HG03342 (cell line): ENCODE data around the gene EMILIN1.

Experiments used
- ATAC-seq: cut with Tn5 transposase; IDR thresholded peaks from one replicate; pipeline ENCODE4 v1.9.1; 2021; ENCODE audit warnings: mild to moderate bottlenecking, moderate library complexity; ENCODE audit not compliant: unreplicated experiment

The EMILIN1 gene

GRCh38 chr2:27078267-27079194 is at the start of gene EMILIN1:
Gene EMILIN1, plus strand, starts transcription at chr2:27078615. Its CDS starts 451 bp downstream, at chr2:27079066.
- no peak for ATAC-seq

GRCh38 chr2:27029051-27029450 is 49.4 kb upstream of the EMILIN1 start:
- ATAC-seq, result no peak

- peak; percentile 87 for ATAC-seq
Observed at GRCh38 chr2:27032495-27033252, 45.7 kb upstream of the EMILIN1 start, which contains the start of gene TMEM214. Gene TMEM214, plus strand, starts transcription at chr2:27032965. Its CDS starts 51 bp downstream, at chr2:27033016.

GRCh38 chr2:27033253-27033852 is 45.1 kb upstream of the EMILIN1 start:
- ATAC-seq, result no peak

GRCh38 chr2:27038012-27038411 is 40.4 kb upstream of the EMILIN1 start:
- no peak for ATAC-seq

GRCh38 chr2:27038631-27039339 is 39.6 kb upstream of the EMILIN1 start:
- no peak for ATAC-seq

- no peak for ATAC-seq
Observed at GRCh38 chr2:27039426-27039825, 39.0 kb upstream of the EMILIN1 start.

- ATAC-seq, result no peak
Observed at GRCh38 chr2:27039871-27040270, 38.5 kb upstream of the EMILIN1 start.

GRCh38 chr2:27040282-27040681 is 38.1 kb upstream of the EMILIN1 start:
- ATAC-seq, result no peak

GRCh38 chr2:27041752-27042151 is 36.7 kb upstream of the EMILIN1 start:
- peak; percentile 23 for ATAC-seq

GRCh38 chr2:27042159-27042661 is 36.2 kb upstream of the EMILIN1 start:
- peak; percentile 56 for ATAC-seq

GRCh38 chr2:27042985-27043634 is 35.3 kb upstream of the EMILIN1 start:
- ATAC-seq, result no peak

GRCh38 chr2:27049422-27050280 is 28.8 kb upstream of the EMILIN1 start:
- peak; percentile 11 for ATAC-seq

GRCh38 chr2:27050281-27050995 is 28.0 kb upstream of the EMILIN1 start:
- ATAC-seq, result peak; percentile 44

GRCh38 chr2:27050996-27051901 is 27.2 kb upstream of the EMILIN1 start, which contains the start of gene AGBL5:
Gene AGBL5, plus strand, starts transcription at chr2:27051668. Its CDS starts 1,291 bp downstream, at chr2:27052959.
- peak; percentile 67 for ATAC-seq

- no peak for ATAC-seq
Observed at GRCh38 chr2:27051902-27052645, 26.3 kb upstream of the EMILIN1 start.
